GM12801 (cell line): ENCODE data around the gene ARHGAP8.

ENCODE experiments used
- CTCF ChIP-seq: IDR thresholded peaks from one replicate; pipeline ENCODE4 v1.5.1; 2011; ENCODE audit warnings: control low read depth; ENCODE audit not compliant: insufficient read length; ENCODE audit errors: extremely low read depth

Gene ARHGAP8

GRCh38 chr22:44884968-44885805, 132.8 kb downstream of the ARHGAP8 start:
- no peak for TF ChIP-seq CTCF

GRCh38 chr22:44885806-44886360, 133.5 kb downstream of the ARHGAP8 start:
- TF ChIP-seq CTCF = no peak

GRCh38 chr22:44887941-44888366, 135.6 kb downstream of the ARHGAP8 start:
- no peak for TF ChIP-seq CTCF

- no peak for TF ChIP-seq CTCF
These were observed 136.3 kb downstream of the ARHGAP8 start for GRCh38 chr22:44888491-44889254.

GRCh38 chr22:44889255-44889878, 137.0 kb downstream of the ARHGAP8 start:
- TF ChIP-seq CTCF = no peak

GRCh38 chr22:44890416-44891292, 138.3 kb downstream of the ARHGAP8 start:
- no peak for TF ChIP-seq CTCF
